Tibial nerve (tissue), 4 donors: ENCODE data around the gene CSF1R.

ENCODE experiments used
- CTCF ChIP-seq, 5 experiments: fragments of 200-600 bp in 3 of 5; fragments of 450-650 bp in 2 of 5; sonication (generic) in 3 of 5; IDR thresholded peaks; one replicate each; pipeline ENCODE4 v1.5.1; 2016 to 2019; ENCODE audit warnings: antibody characterized with exemption in 5 of 5, mild to moderate bottlenecking in 3 of 5, moderate library complexity in 2 of 5
- EP300 ChIP-seq, 2 donors: sonication (generic); formaldehyde crosslinking; IDR thresholded peaks; one replicate each; pipeline ENCODE4 v1.6.1; 2017; ENCODE audit warnings: antibody characterized with exemption in 2 of 2, mild to moderate bottlenecking in 1 of 2
- POLR2A ChIP-seq, 2 donors: fragments of 450-650 bp; IDR thresholded peaks; one replicate each; pipeline ENCODE4 v1.6.1; 2017; ENCODE audit warnings: antibody characterized with exemption in 2 of 2, mild to moderate bottlenecking in 2 of 2, moderate library complexity in 2 of 2

GRCh38 chr5:150120062-150120441, 33.7 kb upstream of the CSF1R start:
- TF ChIP-seq CTCF (IDR thresholded peaks at IDR 0.05) = no peak
- TF ChIP-seq POLR2A (IDR thresholded peaks at IDR 0.05) = no peak
- no peak for TF ChIP-seq EP300 (IDR thresholded peaks at IDR 0.05)
